Umbilical cord (tissue), 2 donors: ENCODE measurements around the gene CCNO. TPM values are rescaled to one million over a fixed set of nuclear protein-coding genes. Genes with fewer than 3 reads are reported as not detected.

Experiments used
- DNase-seq: peaks from one replicate; pipeline ENCODE4 v3.0.0-alpha.2; 2015; ENCODE audit warnings: low spot score
- total RNA-seq: library from RNA; depleted of rRNA; stranded (reverse); fragments of >200 nt; gene quantifications from one replicate; pipeline ENCODE4 v1.2.3, GENCODE V29; 2014; ENCODE audit warnings: low replicate concordance; ENCODE audit not compliant: insufficient read depth

The CCNO gene
- total RNA-seq: not detected

- peak; percentile 72 for DNase-seq
Observed at GRCh38 chr5:55232985-55233928, at the start of gene CCNO. Gene CCNO (minus strand): TSS chr5:55233608. CDS start chr5:55233523, 85 bp downstream.

GRCh38 chr5:55278778-55279177, 45.4 kb upstream of the CCNO start:
- no peak for DNase-seq

DNA sequence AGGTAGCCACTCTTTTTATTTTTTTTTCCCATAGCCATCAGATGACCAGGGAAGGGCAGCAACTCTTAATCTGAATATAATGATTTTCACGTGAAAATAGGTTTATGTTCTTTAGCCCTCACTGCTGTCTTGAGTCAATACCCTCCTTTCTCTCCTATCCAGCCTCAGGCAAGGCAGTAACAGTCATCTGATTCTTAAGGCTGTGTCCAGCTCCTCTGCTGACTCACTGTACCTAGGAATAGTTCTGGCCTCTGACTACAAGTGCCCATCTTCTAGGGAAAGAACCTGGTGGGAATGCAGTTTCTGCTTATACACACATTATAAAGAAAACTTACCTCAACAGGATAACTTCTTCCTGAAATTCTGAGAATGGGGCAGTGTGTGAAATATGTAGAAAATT, 43.4 kb upstream of the CCNO start:
- DNase-seq: no peak

DNA sequence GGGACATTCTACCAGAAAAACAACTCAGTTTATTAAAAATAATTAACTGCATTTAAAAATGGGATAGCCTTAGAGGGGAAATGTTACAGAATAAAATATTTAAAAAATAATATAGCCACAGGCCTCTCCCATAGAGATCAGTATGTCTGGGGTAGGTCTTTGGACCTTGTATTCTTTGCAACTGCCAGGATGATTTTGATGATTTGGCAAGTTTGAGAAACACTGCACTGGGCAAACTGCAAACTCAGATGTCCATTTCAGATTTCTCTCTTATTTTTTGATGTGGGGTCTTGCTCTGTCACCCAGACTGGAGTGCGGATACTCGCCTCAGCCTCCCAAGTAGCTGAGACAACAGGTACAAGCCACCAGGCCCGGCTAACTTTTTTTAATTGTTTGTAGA, 24.9 kb upstream of the CCNO start:
- DNase-seq: no peak

GRCh38 chr5:55254802-55255201, 21.4 kb upstream of the CCNO start:
- no peak for DNase-seq

DNA sequence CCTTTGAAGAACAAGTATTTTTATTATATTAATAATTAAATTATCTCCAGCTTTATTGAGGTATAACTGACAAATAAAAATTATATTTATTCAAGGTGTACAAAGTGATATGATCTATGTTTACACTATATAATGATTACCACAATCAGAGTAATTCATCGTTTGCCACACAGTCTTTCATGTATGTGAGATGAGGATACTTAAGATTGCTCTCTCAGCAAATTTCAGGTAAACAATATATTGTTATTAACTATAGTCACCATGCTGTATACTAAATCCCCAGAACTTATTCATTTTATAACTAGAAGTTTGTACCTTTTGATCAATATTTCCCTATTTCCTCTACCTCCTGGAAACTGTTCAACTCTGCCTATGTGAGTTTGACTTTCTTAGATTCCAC, 16.7 kb upstream of the CCNO start:
- no peak for DNase-seq

DNA sequence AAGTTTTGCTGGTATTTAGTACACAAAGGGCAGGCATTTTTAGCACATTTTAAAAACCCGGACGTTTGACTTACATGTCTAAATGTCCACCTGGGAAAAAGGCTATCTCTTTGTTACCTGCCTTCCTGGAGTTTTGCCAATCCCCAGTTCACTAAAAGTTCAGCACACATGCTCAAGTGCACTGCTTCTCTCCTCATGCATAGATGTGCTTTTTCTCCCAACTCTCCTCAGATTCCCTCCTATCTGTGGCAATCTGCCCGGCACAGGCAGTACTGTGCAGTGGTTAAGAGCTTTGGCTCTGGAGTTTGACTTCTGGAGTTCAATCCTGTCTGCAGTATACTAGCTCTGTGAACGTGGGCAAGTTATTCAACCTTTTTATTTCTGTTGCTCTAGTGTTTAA, 8.3 kb upstream of the CCNO start:
- DNase-seq: no peak

- DNase-seq: no peak
Observed at GRCh38 chr5:55236800-55237199, 3.4 kb upstream of the CCNO start.

- DNase-seq: peak; percentile 22
Observed at GRCh38 chr5:55234121-55234700, 803 bp upstream of the CCNO start.

DNA sequence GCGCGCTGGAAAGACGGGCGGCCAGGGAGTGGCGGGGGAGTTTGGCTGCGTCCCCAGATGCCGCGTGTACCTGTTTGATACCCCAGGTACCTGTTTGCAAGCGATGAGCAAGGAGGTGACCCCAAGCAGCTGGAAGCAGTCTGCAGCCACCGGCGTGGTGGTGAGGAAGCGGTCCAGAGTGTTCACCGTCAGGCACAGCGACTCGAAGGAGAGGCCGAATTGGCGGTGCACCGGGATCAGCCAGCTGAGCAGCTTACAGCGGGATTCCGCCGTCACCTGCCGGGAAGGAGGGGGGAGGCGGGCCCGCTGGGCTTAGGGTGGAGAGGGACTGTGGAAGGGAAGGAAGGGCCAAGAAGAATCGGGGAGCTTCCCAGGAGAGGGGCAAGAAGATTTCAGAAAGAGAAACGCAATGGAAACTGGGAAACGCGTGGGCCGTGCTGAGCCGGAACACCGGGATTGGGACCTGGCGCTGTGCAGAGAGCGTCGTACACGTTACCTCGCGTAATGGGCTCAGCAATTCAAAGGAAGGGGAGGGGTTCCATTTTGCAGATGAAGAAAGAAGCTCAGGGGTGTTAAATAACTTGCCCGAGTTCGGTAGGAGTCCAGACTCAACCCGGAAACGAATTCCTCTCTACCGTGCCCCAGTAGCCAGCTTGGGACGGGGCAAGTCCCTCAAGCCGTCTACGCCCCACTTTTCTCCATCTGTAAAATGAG, 980 bp downstream of the CCNO start:
- no peak for DNase-seq

GRCh38 chr5:55231919-55232270, 1.5 kb downstream of the CCNO start:
- DNase-seq: peak; percentile 31

DNA sequence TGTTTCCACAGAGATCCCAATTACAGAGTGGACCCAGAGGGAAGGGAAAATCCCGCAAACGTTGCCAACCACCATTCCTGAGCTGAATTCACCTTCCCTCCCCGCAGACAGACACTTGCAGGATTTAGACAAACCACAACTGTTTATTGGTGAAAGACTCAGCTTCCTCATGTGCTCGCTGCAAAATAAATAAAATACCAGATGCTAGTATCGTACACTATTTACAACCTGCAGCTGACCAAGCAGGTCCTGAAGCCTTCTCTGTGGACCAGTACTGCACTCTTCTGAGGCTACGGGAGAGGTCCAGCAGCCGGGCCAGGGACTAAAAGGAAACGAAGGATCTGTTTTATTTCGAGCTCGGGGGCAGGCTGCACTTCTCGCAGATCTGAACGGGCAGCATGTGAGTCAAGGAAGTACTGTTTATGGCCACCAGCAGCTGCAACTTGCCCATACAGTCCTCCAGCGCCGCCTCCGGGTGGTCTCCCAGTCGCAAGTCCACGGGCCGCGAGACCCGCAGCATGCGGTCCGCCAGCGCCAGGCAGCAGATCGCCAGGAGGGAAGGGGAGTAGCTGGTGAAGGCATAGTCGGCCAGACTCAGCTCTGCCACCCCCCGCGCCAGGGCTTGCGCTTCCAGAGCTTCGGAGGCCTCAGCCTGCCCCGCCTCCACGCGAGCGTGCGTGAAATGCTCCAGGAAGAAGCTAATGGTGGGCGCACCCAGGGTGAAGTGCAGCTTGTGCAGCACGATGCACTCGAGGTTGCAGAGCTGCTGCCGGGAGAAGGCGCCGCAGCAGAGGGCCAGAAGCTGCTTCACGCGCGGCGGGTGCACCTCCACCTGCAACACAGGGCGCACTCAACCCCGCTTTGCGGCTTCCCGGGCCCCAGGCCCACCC, 2.1 kb downstream of the CCNO start:
- peak; percentile 14 for DNase-seq

DNA sequence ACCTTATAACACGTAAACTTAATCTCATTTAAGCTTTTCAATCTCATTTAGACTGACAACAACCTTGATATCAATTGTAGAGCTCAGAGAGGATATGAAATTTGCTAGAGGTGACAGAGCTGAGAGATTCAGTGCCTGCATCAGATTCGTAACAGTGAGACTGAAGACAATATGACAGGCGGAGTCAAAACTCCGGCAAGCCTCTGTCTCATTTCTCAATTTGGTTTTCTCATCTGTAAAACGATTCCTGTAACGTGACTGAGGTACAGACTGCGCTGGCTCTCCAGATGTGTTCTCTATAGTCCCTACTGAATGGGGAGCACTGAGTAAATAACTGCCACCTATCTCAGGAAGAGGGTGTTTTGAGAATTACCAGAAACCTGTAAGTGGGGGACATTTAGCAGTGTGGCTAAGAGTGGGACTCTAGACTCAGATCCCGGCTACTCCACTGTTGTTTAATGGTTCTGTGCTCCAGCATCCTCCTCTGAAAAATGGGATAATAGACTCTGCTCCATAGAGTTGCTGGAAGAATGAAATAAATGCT, 3.2 kb downstream of the CCNO start:
- no peak for DNase-seq

DNA sequence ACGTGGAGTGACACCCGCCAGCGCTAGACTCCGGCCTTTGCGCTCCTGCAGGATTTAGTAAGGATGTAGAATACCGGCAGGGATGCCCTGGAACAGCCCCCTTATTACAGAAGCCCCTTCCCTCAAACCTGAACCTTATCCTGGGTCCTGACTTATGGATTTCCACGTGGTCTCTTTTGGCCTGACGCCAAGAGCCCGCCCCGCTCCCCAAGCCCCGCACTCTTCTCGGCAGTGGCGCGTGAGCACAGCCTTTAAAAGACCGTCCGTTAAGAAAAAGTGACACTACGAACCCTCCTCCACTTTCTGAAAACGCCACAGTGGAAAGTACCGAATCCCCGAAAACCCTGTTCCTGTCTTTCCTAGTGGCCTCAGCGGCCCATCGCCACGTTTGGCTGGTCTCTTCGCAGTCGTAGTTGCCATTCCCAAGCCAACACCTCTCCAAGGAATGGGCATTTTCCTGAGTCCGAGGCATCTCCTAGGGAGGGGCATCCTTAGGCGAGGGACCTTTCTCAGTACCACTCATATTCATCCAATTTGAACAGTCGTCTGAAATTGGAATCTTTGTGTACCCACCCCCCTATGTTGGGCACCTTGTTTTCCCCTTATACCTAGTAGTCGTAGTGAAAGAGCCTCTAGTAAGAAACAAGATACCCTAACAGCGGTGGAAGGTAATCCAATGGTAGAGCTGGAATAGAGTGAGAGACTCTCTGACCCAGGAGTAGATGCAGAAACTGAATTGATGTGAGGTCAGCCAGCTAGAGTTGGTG, 5.6 kb downstream of the CCNO start:
- no peak for DNase-seq

DNA sequence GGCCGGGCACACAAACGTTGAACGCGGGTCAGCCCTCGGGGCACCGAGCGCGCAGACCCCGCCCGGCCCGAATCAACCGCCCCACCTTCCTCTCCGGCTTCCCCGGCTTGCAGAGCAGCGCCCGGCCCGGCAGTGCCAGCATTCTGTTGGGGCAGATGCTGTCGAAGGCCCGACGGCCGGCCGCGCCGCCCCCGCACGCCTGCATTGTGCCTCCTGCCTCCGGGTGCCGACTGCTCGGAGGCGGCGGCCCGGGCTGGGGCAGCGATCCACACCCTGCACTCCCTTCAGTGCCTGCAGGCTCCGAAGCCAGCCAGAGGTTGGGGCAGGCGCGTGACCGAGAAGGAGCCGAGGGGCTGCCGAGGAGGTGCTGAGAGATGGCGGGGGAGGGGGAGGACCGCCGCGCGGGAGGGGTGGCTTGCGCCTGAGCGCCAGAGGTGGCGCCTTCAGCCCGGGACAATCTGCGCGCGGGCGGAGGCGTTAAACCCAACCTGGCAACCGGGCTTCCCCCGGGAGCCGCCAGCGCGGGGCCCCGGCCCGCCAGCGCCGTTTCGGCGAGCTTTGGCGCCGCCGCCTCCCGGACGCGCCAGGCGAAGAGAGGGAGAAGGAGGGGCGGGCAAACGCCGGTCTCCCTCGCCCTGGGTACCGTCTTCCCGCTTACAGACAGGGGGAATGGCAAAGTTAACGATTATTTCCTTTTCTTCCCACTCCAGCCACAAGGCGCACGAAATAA, 6.3 kb downstream of the CCNO start, which contains the start of gene MCIDAS:
MCIDAS (minus strand) TSS at position 382 of the 730 bp plus-strand sequence; CDS start at position 205, 177 bp downstream.
- DNase-seq: no peak

- DNase-seq: peak; percentile 63
Observed at GRCh38 chr5:55226027-55226933, 7.1 kb downstream of the CCNO start.

DNA sequence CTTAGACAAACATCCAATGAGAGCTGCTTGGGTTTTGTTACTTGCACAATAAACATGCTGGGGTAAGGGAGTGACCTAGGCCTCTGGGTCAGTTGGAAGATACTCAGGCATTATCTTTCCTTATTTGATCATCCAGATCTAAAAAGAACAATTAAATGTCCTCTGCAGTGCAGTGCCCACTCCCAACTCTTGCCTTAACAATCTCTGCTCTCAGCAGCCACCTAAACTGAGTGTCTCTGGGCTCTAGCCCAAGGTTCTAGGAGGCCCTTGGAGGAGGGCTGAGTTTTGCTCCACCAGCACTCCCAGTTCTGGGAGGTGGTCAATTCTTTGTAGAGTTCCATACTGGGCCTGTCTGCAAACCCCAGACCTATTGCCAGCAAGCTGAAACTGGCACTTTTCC, 8.1 kb downstream of the CCNO start:
- DNase-seq: no peak

DNA sequence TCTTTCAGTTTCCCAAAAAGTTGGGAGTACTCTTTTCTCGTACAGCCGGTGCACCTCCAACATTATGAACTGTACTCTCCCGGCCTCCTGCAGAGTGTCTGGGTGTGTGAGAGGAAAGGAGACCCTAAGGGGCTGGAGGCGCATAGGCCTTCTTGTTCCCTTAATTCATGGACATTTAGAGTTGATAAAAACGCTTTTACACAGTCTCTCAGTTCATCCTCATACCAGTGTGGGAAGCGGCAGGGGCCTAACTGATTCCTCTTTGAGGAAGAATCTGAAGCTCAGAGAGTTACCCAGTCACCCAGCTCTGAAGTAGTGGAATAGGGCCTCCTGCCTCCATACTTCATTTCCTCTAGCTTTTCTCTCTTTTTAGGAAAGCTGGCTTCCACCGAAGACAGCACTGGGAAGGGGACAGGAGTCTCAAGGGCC, 9.6 kb downstream of the CCNO start:
- no peak for DNase-seq
